Progenitor cell of endocrine pancreas (in vitro differentiated cells): ENCODE data around the gene EPGN. TPM values are rescaled to one million over a fixed set of nuclear protein-coding genes. Genes with fewer than 3 reads are reported as not detected.

ENCODE experiments used
- DNase-seq: peaks from one replicate; pipeline ENCODE4 v3.0.0; 2021; ENCODE audit warnings: low spot score; ENCODE audit not compliant: unreplicated experiment
- H3K27ac Mint-ChIP-seq: 2 replicates; pipeline ENCODE4 v1.8.0; 2021; ENCODE audit warnings: mild to moderate bottlenecking, moderate library complexity, mixed read lengths
- H3K27me3 Mint-ChIP-seq: 2 replicates; pipeline ENCODE4 v1.8.0; 2021; ENCODE audit warnings: mixed read lengths
- H3K36me3 Mint-ChIP-seq: 2 replicates; pipeline ENCODE4 v1.8.0; 2022; ENCODE audit warnings: mixed read lengths; ENCODE audit not compliant: insufficient read depth
- H3K4me1 Mint-ChIP-seq: 2 replicates; pipeline ENCODE4 v1.8.0; 2021; ENCODE audit warnings: low read depth, mixed read lengths
- H3K4me3 Mint-ChIP-seq: 2 replicates; pipeline ENCODE4 v1.8.0; 2021; ENCODE audit warnings: low read depth, mild to moderate bottlenecking, moderate library complexity, mixed read lengths
- H3K9me3 Mint-ChIP-seq: 2 replicates; pipeline ENCODE4 v1.8.0; 2021; ENCODE audit warnings: low read depth, mixed read lengths
- total RNA-seq: library from RNA; stranded (reverse); gene quantifications from 2 replicates; pipeline ENCODE4 v1.2.1, GENCODE V29; 2021
- TF ChIP-seq, protein P1 (sequence below): fragments of 200-600 bp; sonication (generic); IDR thresholded peaks from one replicate; pipeline ENCODE4 v1.5.0; 2021; ENCODE audit warnings: antibody characterized with exemption, mild to moderate bottlenecking; ENCODE audit not compliant: unreplicated experiment

The EPGN gene
- total RNA-seq, 1 donor from 2014 or later: not detected

- no peak for DNase-seq
- no peaks in the 10 kb centered on the region for H3K9me3 Mint-ChIP-seq
- TF ChIP-seq, protein P1, sequence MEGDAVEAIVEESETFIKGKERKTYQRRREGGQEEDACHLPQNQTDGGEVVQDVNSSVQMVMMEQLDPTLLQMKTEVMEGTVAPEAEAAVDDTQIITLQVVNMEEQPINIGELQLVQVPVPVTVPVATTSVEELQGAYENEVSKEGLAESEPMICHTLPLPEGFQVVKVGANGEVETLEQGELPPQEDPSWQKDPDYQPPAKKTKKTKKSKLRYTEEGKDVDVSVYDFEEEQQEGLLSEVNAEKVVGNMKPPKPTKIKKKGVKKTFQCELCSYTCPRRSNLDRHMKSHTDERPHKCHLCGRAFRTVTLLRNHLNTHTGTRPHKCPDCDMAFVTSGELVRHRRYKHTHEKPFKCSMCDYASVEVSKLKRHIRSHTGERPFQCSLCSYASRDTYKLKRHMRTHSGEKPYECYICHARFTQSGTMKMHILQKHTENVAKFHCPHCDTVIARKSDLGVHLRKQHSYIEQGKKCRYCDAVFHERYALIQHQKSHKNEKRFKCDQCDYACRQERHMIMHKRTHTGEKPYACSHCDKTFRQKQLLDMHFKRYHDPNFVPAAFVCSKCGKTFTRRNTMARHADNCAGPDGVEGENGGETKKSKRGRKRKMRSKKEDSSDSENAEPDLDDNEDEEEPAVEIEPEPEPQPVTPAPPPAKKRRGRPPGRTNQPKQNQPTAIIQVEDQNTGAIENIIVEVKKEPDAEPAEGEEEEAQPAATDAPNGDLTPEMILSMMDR: no peak
- H3K4me3 Mint-ChIP-seq: no peak overlapping the region
- H3K27ac Mint-ChIP-seq: no peak overlapping the region
- H3K27me3 Mint-ChIP-seq: no peaks in the 10 kb centered on the region
- no peaks in the 10 kb centered on the region for H3K4me1 Mint-ChIP-seq
- no peaks in the 10 kb centered on the region for H3K36me3 Mint-ChIP-seq
Observed at GRCh38 chr4:74318276-74318675, 10.0 kb downstream of the EPGN start.

DNA sequence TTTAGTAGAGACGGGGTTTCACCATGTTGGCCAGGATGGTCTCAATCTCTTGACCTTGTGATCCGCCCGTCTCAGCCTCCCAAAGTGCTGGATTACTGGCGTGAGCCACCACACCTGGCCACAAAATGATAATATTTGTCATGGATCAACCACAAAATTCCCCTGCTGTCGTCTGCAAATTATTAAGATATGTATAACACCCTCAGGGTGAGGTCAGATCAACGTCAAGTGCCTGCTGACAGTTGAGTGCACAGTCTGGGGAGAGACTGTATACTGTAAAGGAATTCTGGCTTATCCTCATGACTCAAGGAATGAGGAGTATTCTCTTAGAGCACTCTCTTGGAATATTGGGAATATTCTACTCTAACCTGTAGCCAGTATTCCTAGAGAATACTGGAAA lies 11.2 kb downstream of the EPGN start:
- Mint-ChIP-seq H3K27me3 (no peaks in the 10 kb centered on the region), H3K9me3 (no peaks in the 10 kb centered on the region), H3K36me3 (no peaks in the 10 kb centered on the region), H3K4me3 (no peak overlapping the region), H3K4me1 (peaks cover 2% of the 10 kb centered on the region), H3K27ac (no peak overlapping the region)
- DNase-seq: no peak
- TF ChIP-seq, protein P1: no peak

DNA sequence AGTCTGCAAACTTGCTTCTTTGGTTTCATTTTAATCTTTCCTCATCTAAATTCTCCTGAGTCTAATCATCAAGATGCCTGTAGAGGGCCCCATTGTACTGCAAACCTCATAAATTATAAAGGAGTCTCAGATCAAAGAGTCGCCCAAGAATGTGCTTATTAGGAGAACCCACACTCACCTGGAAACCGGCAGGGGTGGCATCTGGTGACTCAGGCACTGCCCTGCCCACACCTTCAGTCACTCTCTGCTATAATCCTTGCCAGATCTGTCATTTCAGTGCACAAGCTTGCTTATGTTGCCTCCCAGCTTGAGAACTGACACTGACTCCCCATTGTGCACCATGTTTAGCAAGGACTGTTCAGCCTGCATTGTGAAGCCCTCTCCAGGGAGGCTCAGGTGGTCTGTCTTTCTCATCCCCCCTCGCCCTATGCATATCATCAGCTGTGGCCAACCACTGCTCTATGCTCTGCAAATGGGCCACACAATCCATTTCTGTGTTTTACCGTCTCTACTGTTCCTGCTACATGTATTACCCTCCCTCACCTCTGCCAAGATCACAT lies 12.4 kb downstream of the EPGN start:
- DNase-seq: no peak
- Mint-ChIP-seq H3K27ac (no peak overlapping the region), H3K4me3 (no peak overlapping the region), H3K9me3 (no peaks in the 10 kb centered on the region), H3K4me1 (peaks cover 2% of the 10 kb centered on the region), H3K36me3 (no peaks in the 10 kb centered on the region), H3K27me3 (no peaks in the 10 kb centered on the region)
- TF ChIP-seq, protein P1: peak; percentile 61

DNA sequence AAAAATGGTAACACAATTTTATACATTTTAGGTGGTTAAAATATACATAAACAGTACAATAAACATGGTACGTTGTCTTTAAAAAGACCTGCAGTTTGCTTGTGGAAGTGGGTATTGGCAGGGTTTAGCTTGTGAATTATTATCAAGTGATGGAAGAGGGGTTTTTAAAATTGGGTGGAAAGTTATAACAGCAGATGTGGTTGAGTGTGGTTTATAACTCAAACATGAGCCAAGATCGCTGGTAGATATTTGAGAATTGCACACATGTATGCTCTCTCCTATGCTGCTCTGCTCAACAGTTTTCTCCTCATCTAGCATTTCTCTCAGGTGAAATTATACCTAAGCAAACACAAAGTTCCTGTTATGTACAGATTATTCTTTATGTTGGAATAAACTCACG lies 14.0 kb downstream of the EPGN start:
- TF ChIP-seq, protein P1: no peak
- no peak overlapping the region for H3K27ac Mint-ChIP-seq
- peaks cover 2% of the 10 kb centered on the region for H3K4me1 Mint-ChIP-seq
- H3K36me3 Mint-ChIP-seq: no peaks in the 10 kb centered on the region
- H3K4me3 Mint-ChIP-seq: no peak overlapping the region
- DNase-seq: no peak
- no peaks in the 10 kb centered on the region for H3K27me3 Mint-ChIP-seq
- no peaks in the 10 kb centered on the region for H3K9me3 Mint-ChIP-seq

GRCh38 chr4:74323663-74324062 lies 15.4 kb downstream of the EPGN start:
- H3K27ac Mint-ChIP-seq: no peak overlapping the region
- H3K4me3 Mint-ChIP-seq: no peak overlapping the region
- H3K27me3 Mint-ChIP-seq: no peaks in the 10 kb centered on the region
- H3K36me3 Mint-ChIP-seq: no peaks in the 10 kb centered on the region
- no peak for DNase-seq
- TF ChIP-seq, protein P1: no peak
- peaks cover 2% of the 10 kb centered on the region for H3K4me1 Mint-ChIP-seq
- no peaks in the 10 kb centered on the region for H3K9me3 Mint-ChIP-seq
